Stimulated activated naive CD8-positive, alpha-beta T cell treated with anti-CD3 and anti-CD28 coated beads, Interleukin-15, Interleukin-2, amounts not matched to agents 100 ng/mL and 50 ng/mL, for 24 hours (primary cell): ENCODE data around the gene KIF7.
A peak's percentile ranks its signal among the peaks of the same experiment; 100 is the strongest.
"Not testable (repeated sequence)": the region's sequence is repeated elsewhere in the genome, so short reads cannot be mapped to it uniquely, and the experiment has no call there.

Experiments used
- H3K27ac Mint-ChIP-seq: one replicate; pipeline ENCODE4 v1.8.0; 2021; ENCODE audit warnings: mild to moderate bottlenecking, mixed read lengths
- H3K27me3 Mint-ChIP-seq: one replicate; pipeline ENCODE4 v1.8.0; 2021; ENCODE audit warnings: mixed read lengths
- H3K36me3 Mint-ChIP-seq: one replicate; pipeline ENCODE4 v1.8.0; 2021; ENCODE audit warnings: low read depth, mixed read lengths
- H3K4me1 Mint-ChIP-seq: one replicate; pipeline ENCODE4 v1.8.0; 2021; ENCODE audit warnings: low read depth, mixed read lengths
- H3K4me3 Mint-ChIP-seq: one replicate; pipeline ENCODE4 v1.8.0; 2021; ENCODE audit warnings: mild to moderate bottlenecking, mixed read lengths
- H3K9me3 Mint-ChIP-seq: one replicate; pipeline ENCODE4 v1.8.0; 2021; ENCODE audit warnings: mixed read lengths

Gene KIF7

GRCh38 chr15:89654847-89655805, at the start of gene KIF7:
Gene KIF7, minus strand, starts transcription at chr15:89655467. Its CDS starts 2,537 bp downstream, at chr15:89652930.
- Mint-ChIP-seq H3K4me1 (peaks cover 24% of the 10 kb centered on the region), H3K9me3 (no peaks in the 10 kb centered on the region), H3K4me3 (peak within 1 kb of the TSS; percentile 86), H3K27ac (peak within 1 kb of the TSS; percentile 82), H3K36me3 (peaks cover 4% of the 10 kb centered on the region), H3K27me3 (peaks cover 57% of the 10 kb centered on the region)

- Mint-ChIP-seq H3K9me3 (no peaks in the 10 kb centered on the region), H3K36me3 (no peaks in the 10 kb centered on the region), H3K27me3 (peaks cover 43% of the 10 kb centered on the region), H3K27ac (no peak overlapping the region), H3K4me1 (no peaks in the 10 kb centered on the region), H3K4me3 (no peak overlapping the region)
These were observed 49.1 kb upstream of the KIF7 start for GRCh38 chr15:89704411-89704810.

- H3K4me1 Mint-ChIP-seq, result peaks cover 8% of the 10 kb centered on the region
- H3K36me3 Mint-ChIP-seq, result no peaks in the 10 kb centered on the region
- peaks cover 9% of the 10 kb centered on the region for H3K27me3 Mint-ChIP-seq
- no peak overlapping the region for H3K27ac Mint-ChIP-seq
- H3K9me3 Mint-ChIP-seq, result no peaks in the 10 kb centered on the region
- H3K4me3 Mint-ChIP-seq, result no peak overlapping the region
These were observed 39.9 kb upstream of the KIF7 start for GRCh38 chr15:89695198-89695597.

GRCh38 chr15:89693696-89694095, 38.4 kb upstream of the KIF7 start:
- H3K4me3 Mint-ChIP-seq, result no peak overlapping the region
- H3K36me3 Mint-ChIP-seq, result no peaks in the 10 kb centered on the region
- H3K27ac Mint-ChIP-seq, result no peak overlapping the region
- peaks cover 4% of the 10 kb centered on the region for H3K27me3 Mint-ChIP-seq
- peaks cover 16% of the 10 kb centered on the region for H3K4me1 Mint-ChIP-seq
- H3K9me3 Mint-ChIP-seq, result no peaks in the 10 kb centered on the region

GRCh38 chr15:89693091-89693490, 37.8 kb upstream of the KIF7 start:
- Mint-ChIP-seq H3K9me3 (no peaks in the 10 kb centered on the region), H3K4me1 (peaks cover 16% of the 10 kb centered on the region), H3K36me3 (no peaks in the 10 kb centered on the region), H3K27ac (no peak overlapping the region), H3K4me3 (no peak overlapping the region), H3K27me3 (peaks cover 4% of the 10 kb centered on the region)

GRCh38 chr15:89690276-89691218, 35.3 kb upstream of the KIF7 start, which contains the start of the genes PEX11A and WDR93:
Gene PEX11A, minus strand, starts transcription at chr15:89690754. Its CDS starts 122 bp downstream, at chr15:89690632.
Gene WDR93, plus strand, starts transcription at chr15:89690811. Its CDS starts 10,936 bp downstream, at chr15:89701747.
- peak within 1 kb of the TSS; percentile 86 for H3K4me3 Mint-ChIP-seq
- no peaks in the 10 kb centered on the region for H3K27me3 Mint-ChIP-seq
- no peaks in the 10 kb centered on the region for H3K36me3 Mint-ChIP-seq
- peak within 1 kb of the TSS; percentile 40 for H3K27ac Mint-ChIP-seq
- H3K9me3 Mint-ChIP-seq, result no peaks in the 10 kb centered on the region
- H3K4me1 Mint-ChIP-seq, result peaks cover 16% of the 10 kb centered on the region

- H3K27me3 Mint-ChIP-seq, H3K27ac Mint-ChIP-seq, H3K9me3 Mint-ChIP-seq, H3K36me3 Mint-ChIP-seq: not testable (repeated sequence)
- Mint-ChIP-seq H3K4me3 (peak overlapping the region; percentile 86), H3K4me1 (peaks cover 16% of the 10 kb centered on the region)
These were observed 34.6 kb upstream of the KIF7 start for GRCh38 chr15:89689930-89690275.

GRCh38 chr15:89686522-89686921, 31.3 kb upstream of the KIF7 start:
- no peaks in the 10 kb centered on the region for H3K9me3 Mint-ChIP-seq
- H3K36me3 Mint-ChIP-seq, result peaks cover 6% of the 10 kb centered on the region
- no peak overlapping the region for H3K27ac Mint-ChIP-seq
- H3K4me3 Mint-ChIP-seq, result no peak overlapping the region
- H3K4me1 Mint-ChIP-seq, result peaks cover 16% of the 10 kb centered on the region
- H3K27me3 Mint-ChIP-seq, result no peaks in the 10 kb centered on the region

GRCh38 chr15:89685995-89686394, 30.7 kb upstream of the KIF7 start:
- Mint-ChIP-seq H3K4me3 (no peak overlapping the region), H3K36me3 (peaks cover 6% of the 10 kb centered on the region), H3K4me1 (peaks cover 13% of the 10 kb centered on the region), H3K9me3 (no peaks in the 10 kb centered on the region), H3K27ac (no peak overlapping the region), H3K27me3 (no peaks in the 10 kb centered on the region)

- Mint-ChIP-seq H3K4me1 (no peaks in the 10 kb centered on the region), H3K36me3 (peaks cover 6% of the 10 kb centered on the region), H3K4me3 (no peak overlapping the region), H3K27me3 (peaks cover 4% of the 10 kb centered on the region), H3K27ac (no peak overlapping the region), H3K9me3 (no peaks in the 10 kb centered on the region)
These were observed 25.9 kb upstream of the KIF7 start for GRCh38 chr15:89681146-89681545.

GRCh38 chr15:89680282-89680873, 25.1 kb upstream of the KIF7 start:
- Mint-ChIP-seq H3K4me3 (no peak overlapping the region), H3K9me3 (no peaks in the 10 kb centered on the region), H3K27me3 (peaks cover 4% of the 10 kb centered on the region), H3K36me3 (peaks cover 6% of the 10 kb centered on the region), H3K4me1 (no peaks in the 10 kb centered on the region), H3K27ac (no peak overlapping the region)

- H3K36me3 Mint-ChIP-seq, result peaks cover 6% of the 10 kb centered on the region
These were observed 23.9 kb upstream of the KIF7 start, which contains the start of gene PLIN1 for GRCh38 chr15:89679212-89679611. Gene PLIN1, minus strand, starts transcription at chr15:89679367. Its CDS starts 1,878 bp downstream, at chr15:89677489.

GRCh38 chr15:89677381-89677780, 22.1 kb upstream of the KIF7 start:
- no peak overlapping the region for H3K27ac Mint-ChIP-seq
- no peaks in the 10 kb centered on the region for H3K9me3 Mint-ChIP-seq

More at GRCh38 chr15:89679212-89679611, 23.9 kb upstream of the KIF7 start, which contains the start of gene PLIN1:
- Mint-ChIP-seq H3K9me3 (no peaks in the 10 kb centered on the region), H3K4me1 (no peaks in the 10 kb centered on the region), H3K27me3 (peaks cover 4% of the 10 kb centered on the region), H3K4me3 (no peak within 1 kb of the TSS), H3K27ac (no peak within 1 kb of the TSS)

GRCh38 chr15:89675606-89676005, 20.3 kb upstream of the KIF7 start:
- H3K27me3 Mint-ChIP-seq, result peaks cover 4% of the 10 kb centered on the region
- H3K4me1 Mint-ChIP-seq, result no peaks in the 10 kb centered on the region
- H3K27ac Mint-ChIP-seq, result no peak overlapping the region
- H3K36me3 Mint-ChIP-seq, result no peaks in the 10 kb centered on the region
- no peak overlapping the region for H3K4me3 Mint-ChIP-seq
- H3K9me3 Mint-ChIP-seq, result no peaks in the 10 kb centered on the region

More at GRCh38 chr15:89677381-89677780, 22.1 kb upstream of the KIF7 start:
- Mint-ChIP-seq H3K4me1 (no peaks in the 10 kb centered on the region), H3K36me3 (no peaks in the 10 kb centered on the region), H3K27me3 (peaks cover 4% of the 10 kb centered on the region), H3K4me3 (no peak overlapping the region)
